ENCODE data around the gene EGR2.

GRCh38 chr10:62813453-62813852, 2.7 kb downstream of the EGR2 start:
- TF ChIP-seq POLR2A (IDR thresholded peaks at IDR 0.05) (no peak), CTCF (IDR thresholded peaks at IDR 0.05) (no peak)
